Measurements from ENCODE around the gene WBP1.
"Not testable (repeated sequence)": the region's sequence is repeated elsewhere in the genome, so short reads cannot be mapped to it uniquely, and the experiment has no call there.

WBP1 gene

GRCh38 chr2:74481431-74481830, 23.2 kb downstream of the WBP1 start:
- in situ Hi-C loops (cut with MboI; ENCODE audit: low sequenced_read_pairs), result no loop called here

- in situ Hi-C loops (cut with MboI; ENCODE audit: low sequenced_read_pairs), result no loop called here
These were observed 23.9 kb downstream of the WBP1 start for GRCh38 chr2:74481961-74482800.

DNA sequence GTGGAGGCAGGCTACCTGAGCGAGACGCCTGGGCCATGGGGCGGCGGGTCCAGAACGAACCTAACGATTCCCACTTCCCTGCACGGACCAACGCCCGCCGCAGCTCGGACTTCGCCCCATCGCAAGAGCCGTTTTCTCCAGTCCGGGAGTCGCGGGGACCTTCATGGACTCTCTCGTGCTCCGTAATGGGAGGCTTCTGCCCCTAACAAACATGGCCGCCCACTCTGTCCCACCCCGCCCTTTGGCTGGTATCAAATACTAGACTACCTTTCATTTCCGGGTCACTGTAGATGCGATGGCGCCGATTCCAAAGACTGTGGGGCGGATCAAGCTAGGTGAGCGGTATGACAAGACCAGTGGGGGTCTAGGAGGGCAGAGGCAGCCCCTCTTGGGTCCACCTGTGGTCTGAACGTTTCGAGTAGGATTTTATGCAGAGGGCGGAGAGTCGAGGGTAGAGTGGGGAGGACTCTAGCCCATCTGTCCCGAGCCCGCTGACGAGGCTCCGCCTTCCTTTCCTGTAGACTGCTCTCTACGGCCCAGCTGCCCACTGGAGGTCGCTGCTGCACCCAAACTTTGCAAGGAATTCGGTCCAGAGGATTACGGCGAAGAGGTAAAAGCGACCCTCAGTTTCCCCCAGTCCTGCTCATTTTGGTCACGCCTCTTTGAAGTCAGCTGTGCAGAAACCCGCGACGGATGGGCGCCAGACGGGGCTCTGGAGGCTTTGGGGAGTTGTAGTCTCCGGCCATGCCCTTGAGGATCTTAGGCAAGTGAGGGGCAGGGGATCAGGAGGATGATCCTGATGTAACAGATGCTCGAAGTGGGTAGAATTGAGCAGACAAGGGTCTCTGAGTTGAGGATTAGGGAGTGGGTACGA, 24.8 kb downstream of the WBP1 start, which contains the start of the genes CCDC142 and TTC31:
CCDC142 (minus strand) TSS at position 198 of the 874 bp plus-strand sequence; CDS start at position 37, 161 bp downstream.
TTC31 (plus strand) TSS at position 281 of the 874 bp plus-strand sequence; CDS start at position 296, 15 bp downstream.
- in situ Hi-C loops (cut with MboI; ENCODE audit: low sequenced_read_pairs), result no loop called here

DNA sequence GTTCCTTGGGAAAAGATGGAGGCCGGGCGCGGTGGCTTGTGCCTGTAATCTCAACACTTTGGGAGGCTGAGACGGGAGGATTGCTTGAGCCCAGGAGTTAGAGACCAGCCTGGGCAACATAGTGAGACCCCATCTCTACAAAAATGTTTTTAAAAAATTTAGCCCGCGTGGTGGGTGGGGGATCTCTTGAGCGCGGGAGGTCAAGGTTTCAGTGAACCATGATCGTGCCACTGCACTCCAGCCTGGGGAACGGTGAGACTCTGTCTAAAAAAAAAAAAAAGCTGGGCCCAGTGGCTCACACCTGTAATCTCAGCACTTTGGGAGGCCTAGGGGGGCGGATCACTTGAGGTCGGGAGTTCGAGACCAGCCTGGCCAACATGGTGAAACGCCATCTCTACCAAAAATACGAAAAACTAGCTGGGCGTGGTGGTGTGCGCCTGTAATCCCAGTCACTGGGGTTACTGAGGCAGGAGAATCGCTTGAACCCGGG, 25.5 kb downstream of the WBP1 start:
- in situ Hi-C loops (cut with MboI; ENCODE audit: low sequenced_read_pairs), result not testable (repeated sequence)

DNA sequence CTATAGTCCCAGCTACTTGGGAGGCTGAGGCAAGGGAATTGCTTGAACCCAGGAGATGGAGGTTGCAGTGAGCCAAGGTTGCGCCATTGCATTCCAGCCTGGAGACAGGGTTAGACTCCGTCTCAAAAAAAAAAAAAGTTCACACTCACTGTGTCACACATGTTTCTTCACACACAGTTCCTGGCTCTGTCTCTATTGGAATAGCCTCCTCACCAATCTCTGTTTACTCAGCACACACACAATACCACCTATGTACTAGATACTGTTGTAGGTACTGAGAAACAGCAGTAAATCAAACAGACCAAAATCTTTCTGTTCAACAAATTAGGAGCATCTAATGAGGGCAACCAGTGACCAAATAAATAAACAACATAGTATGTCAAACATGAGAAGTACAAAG, 27.9 kb downstream of the WBP1 start:
- in situ Hi-C loops (cut with MboI; ENCODE audit: low sequenced_read_pairs), result no loop called here

DNA sequence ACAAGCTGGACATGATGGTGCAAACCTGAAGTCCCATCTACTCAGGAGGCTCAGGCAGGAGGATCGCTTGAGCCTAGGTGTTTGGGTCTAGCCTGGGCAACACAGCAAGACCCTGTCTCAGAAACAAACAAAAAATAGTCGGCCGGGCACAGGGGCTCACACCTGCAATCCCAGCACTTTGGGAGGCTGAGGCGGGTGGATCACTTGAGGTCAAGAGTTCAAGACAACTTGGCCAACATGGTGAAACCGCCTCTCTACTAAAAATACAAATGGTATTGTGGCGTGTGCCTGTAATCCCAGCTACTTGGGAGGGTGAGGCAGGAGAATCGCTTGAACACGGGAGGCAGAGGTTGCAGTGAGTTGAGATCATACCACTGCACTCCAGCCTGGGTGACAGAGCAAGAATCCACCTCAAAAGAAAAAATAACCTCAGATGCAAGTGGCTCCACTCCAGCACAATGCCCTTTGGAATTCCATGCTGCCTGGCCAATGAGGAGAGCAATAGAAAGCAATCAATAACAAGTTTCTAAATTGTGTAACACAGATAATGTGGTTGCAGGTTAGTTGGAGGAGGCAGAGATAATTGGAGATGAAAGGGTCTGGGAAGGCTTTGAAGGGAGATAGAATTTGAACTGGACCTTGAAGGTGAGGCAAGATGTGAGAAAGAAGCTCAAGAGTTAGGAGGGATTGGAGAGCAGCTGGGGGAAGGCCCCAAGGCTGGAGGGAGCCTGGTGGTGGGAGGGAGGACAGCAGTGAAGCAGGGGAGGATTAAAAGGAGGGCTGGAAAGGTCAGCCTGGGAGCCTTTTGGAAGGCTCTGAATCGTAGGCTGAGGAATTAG, 30.6 kb downstream of the WBP1 start:
- in situ Hi-C loops (cut with MboI; ENCODE audit: low sequenced_read_pairs), result no loop called here

DNA sequence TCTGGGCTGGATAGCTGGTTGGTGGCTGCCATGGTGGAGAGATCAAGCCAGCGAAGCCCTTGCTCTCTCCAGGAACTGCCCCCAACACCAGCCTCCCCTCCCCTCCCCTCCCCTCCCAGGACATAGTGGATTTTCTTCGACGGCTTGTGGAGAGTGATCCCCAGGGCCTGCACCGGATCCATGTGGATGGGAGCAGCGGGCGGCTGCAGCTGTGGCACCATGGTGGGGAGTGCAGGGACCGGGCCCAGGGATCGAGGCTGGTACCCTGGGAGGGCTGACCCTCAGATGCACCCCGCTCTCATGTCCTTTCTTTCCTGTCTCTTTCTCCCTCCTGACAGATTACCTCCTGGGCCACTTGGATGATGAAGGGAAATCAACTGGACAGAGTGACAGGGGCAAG, 31.7 kb downstream of the WBP1 start:
- in situ Hi-C loops (cut with MboI; ENCODE audit: low sequenced_read_pairs), result no loop called here

- in situ Hi-C loops (cut with MboI; ENCODE audit: low sequenced_read_pairs), result no loop called here
These were observed 33.7 kb downstream of the WBP1 start for GRCh38 chr2:74491648-74492544.

GRCh38 chr2:74493546-74493945, 35.3 kb downstream of the WBP1 start:
- in situ Hi-C loops (cut with MboI; ENCODE audit: low sequenced_read_pairs), result no loop called here

GRCh38 chr2:74495440-74495839, 37.2 kb downstream of the WBP1 start:
- in situ Hi-C loops (cut with MboI; ENCODE audit: low sequenced_read_pairs), result no loop called here

DNA sequence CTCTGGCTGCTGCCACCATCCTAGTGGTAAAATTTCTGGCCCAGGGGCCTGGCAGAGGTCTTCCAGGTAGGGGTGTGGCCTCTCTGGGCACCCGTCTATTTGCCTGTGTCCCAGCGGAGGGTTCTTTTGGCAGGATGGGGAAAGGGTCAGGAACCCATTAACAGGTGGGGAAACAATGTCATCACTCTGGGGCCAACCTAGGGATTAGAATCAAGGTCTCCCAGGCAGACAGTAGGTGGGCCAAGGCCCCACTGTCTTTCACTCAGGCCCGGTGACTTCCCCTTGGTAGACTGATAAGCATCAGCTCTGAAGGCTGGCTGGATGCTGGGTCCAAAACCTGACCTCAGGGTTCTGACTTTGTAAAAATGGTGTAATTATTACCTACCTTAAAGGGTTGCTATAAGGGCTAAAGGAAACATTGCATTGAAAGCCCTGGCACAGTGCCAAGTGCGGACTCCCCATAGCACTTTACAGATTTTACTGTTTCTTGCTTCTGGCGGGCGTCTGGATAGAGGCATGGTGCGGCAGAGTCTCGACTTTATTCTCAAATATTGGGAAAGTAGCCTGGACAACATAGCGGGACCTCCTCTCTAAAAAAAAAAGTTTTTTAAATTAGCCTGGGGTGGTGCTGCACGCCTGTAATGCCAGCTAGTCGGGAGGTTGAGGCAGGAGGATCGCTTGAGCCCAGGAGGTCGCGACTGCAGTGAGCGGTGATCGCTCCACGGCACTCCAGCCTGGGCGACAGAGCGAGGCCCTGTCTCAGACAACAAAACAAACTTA, 38.9 kb downstream of the WBP1 start:
- in situ Hi-C loops (cut with MboI; ENCODE audit: low sequenced_read_pairs), result no loop called here

DNA sequence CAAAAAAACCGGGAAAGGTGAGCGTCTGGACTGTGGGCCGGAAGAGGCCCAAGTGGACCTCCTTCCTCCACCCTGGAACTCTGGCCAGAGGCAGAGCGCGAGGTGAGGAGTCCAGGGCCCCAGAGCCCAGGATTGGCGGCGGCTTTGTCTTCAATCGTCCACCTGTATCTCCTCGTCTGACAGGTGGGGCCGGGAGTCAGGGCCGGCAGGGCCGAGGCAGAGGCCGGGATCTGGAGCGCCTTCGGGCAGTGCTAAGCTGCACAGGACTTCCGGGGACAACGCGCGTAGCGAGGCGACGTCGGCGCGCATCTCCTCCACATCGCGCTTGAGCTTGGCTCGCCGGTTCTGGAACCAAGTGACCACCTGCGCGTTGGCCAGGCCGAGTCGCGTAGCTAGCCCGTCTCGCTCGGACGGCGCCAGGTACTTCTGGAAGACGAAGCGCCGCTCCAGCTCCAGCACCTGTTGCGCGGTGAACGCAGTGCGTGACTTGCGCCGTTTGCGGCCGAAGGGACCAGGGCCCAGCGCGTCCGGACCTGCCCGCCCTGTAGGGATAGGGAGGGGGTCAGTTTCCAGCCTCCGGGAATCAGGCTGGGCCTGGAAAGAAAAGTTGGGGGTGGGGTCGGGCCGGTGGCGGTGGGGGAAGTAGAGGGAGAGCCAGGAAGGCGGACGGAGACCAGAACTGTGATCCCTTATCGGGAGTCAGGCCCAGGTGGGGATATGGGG, 39.7 kb downstream of the WBP1 start:
- in situ Hi-C loops (cut with MboI; ENCODE audit: low sequenced_read_pairs), result no loop called here

GRCh38 chr2:74498500-74499266, 40.4 kb downstream of the WBP1 start:
- in situ Hi-C loops (cut with MboI; ENCODE audit: low sequenced_read_pairs), result no loop called here

DNA sequence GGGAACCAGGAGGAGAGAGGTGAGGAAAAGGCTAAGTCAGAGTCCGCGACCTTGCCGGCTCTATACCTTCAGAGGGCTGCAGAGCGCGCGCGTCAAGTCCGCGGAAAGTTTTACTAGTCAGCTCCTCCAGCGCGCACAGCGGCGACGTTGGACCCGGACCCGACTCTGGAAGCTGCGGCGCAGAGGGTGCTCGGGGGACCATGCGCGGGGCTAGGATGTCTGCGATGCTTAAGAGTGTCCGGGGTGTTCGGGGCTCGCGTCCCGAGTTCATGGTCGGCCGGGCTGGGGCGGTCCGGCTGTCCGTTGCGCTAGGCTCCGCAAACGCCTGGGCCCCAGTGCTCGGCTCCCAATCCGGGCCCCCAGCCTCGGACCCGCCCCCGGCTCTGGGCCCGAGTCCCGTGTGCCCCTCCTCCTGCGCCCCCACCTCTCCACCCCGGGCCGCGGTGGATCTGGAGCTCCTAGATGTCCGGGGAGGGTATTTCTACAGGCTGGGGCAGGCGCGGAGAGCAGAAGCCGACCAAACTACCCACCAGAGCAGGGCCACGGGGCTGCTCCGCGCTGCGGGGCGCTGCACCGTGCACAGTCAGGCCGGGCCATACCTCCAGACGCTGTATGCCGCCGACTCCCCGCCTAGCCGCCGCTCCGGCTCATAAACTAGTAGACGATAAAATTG, 41.2 kb downstream of the WBP1 start, which contains the start of gene LBX2:
LBX2 (minus strand) TSS at position 337 of the 673 bp plus-strand sequence; CDS start at position 271, 66 bp downstream.
- in situ Hi-C loops (cut with MboI; ENCODE audit: low sequenced_read_pairs), result no loop called here

DNA sequence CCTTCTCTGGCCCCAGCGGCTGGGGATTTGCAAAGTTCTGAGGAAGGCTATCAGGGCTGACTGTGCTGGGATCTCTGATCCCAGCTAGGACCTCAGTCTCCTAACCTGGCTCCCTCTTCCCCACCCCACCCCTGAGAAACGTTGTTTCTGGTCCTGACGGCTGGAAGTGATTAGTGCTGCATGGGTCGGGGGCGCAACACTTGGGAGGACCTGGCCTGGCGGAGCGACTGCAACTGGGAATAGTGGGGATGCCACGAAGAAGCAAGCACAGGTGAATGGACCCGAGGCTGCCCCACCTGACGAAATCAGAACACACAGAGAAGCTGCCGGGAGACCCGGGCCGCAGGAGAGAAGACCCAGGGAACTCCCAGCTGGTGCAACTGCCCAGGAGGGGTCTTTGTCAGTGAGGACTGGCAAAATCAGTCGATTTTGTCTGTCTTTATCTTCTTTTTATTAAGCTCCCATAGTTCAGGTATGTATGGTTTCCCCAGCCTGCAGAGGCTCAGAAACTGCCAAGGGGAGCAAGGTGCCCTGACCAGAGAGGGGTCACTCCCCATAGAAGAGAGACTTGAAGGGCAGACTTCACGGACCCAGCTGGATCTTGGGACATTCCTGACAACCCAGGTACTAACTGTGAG, 41.8 kb downstream of the WBP1 start:
- in situ Hi-C loops (cut with MboI; ENCODE audit: low sequenced_read_pairs), result no loop called here

DNA sequence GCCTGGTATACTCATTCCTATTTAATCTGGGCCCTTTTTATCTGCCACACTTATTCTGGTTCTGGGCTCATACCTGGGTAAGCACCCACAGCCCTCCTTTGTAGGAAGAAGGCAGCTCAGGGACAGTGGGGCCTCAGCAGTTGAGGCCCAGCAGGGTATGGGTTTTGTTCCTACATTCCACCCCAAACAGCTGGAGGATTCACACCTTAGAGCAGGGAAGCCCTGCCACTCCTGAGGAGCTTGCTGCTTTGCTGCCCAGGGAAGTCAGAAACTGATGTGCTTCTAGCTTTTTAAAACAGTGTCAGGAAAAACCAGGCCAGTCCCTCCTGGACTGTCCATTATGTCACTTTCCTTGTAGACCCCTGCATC, 42.3 kb downstream of the WBP1 start:
- in situ Hi-C loops (cut with MboI; ENCODE audit: low sequenced_read_pairs), result no loop called here
